Stimulated activated CD4-positive, alpha-beta T cell treated with anti-CD3 and anti-CD28 coated beads, TNF-alpha, amount 100 ng/mL, for 4 hours (primary cell): ENCODE data around the gene RBL1.
"Not testable (repeated sequence)": the region's sequence is repeated elsewhere in the genome, so short reads cannot be mapped to it uniquely, and the experiment has no call there.

ENCODE experiments used
- DNase-seq, 3 experiments: peaks; one replicate each; pipeline ENCODE4 v3.0.0-alpha.2; 2020; ENCODE audit warnings: low read depth in 3 of 3

Gene RBL1

DNA sequence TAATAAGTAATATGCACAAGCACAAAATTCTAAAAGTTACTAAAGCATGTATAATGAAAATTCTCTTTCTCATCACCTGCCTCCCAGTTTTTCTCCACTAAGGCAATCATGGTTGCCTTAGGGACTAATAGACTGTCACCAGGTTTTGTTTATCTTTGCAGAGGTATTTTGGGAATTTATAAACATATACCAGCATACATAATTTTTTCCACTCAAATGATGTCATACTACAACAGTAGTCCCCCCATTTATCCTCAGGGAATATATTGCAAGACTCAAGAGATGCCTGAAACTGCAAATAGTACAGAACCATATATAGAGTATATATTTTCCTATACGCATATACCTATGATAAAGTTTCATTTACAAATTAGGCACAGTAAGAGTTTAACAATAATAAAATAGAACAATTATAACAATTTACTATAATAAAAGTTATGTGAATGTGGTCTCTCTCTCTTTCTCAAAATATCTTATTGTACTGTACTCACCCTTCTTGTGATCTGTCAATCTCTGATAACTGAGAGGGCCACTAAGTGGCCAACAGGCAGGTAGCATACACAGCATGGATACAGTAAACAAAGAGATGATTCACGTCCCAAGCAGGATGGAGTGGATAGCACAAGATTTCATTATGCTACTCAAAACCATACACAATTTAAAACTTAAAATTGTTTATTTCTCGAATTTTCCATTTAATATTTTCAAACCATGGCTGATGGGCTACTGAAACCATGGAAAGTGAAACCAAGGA lies 19.7 kb downstream of the RBL1 start:
- no peak for DNase-seq

DNA sequence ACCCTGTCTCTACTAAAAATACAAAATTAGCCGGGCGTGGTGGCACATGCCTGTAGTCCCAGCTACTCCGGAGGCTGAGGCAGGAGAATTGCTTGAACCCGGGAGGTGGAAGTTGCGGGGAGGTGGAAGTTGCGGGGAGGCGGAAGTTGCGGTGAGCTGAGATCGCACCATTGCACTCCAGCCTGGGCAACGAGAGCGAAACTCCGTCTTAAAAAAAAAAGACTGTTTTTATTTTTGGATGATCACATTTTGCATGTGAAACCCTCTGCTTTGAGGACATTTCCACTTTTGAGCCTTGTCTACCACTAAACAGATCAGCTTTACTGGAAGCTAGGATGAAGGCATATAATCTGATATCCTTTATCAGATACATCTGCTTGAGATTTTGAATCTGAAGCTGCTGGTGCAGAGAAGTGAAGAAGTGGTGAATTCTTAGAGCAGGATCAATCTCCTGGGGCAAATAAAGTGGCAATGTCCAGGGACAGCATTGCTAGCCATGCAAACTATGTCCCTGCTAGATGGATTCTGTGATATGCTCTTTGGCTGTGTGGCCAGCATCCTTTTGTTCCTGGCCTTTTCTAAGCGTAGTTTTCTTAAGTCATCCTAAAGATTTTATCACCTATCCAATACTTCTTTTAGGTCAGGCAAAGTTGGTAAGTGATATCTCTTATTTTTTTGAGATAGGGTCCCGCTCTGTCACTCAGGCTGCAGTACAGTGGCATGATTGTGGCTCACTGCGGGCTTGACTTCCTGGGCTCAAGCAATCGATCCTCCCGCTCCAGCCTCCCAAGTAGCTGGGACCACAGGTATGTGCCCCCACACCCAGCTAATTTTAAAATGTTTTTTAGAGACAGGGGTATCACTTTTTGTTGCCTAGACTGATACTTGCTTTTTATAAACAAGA lies 23.3 kb downstream of the RBL1 start:
- no peak for DNase-seq

GRCh38 chr20:37071481-37071911 lies 24.3 kb downstream of the RBL1 start:
- DNase-seq = peak in 1 of 3 experiments; percentile 16

DNA sequence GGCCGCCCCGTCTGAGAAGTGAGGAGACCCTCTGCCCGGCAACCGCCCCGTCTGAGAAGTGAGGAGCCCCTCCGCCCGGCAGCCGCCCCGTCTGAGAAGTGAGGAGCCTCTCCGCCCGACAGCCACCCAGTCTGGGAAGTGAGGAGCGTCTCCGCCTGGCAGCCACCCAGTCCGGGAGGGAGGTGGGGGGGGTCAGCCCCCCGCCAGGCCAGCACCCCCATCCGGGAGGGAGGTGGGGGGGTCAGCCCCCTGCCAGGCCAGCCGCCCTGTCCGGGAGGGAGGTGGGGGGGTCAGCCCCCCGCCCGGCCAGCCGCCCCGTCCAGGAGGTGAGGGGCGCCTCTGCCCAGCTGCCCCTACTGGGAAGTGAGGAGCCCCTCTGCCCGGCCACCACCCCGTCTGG lies 26.2 kb downstream of the RBL1 start:
- DNase-seq = not testable (repeated sequence)

DNA sequence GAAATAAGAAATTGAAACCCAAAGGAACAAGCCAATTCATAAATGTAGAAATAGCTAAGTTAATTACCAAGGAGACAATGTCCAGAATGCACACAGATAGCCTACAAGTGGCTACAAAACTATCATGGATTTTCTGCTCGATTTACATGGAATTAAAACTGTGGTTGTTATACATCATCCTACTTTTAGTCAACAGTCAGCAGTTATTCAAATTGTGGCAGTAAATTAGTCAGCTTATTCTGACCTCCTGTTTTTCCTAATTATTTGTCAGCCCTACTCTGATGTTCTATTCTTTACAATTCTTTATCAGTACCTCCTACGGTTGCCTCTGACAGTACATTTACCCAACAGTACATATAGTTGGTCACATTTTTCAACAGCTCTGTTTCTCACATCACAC lies 29.6 kb downstream of the RBL1 start:
- no peak for DNase-seq

DNA sequence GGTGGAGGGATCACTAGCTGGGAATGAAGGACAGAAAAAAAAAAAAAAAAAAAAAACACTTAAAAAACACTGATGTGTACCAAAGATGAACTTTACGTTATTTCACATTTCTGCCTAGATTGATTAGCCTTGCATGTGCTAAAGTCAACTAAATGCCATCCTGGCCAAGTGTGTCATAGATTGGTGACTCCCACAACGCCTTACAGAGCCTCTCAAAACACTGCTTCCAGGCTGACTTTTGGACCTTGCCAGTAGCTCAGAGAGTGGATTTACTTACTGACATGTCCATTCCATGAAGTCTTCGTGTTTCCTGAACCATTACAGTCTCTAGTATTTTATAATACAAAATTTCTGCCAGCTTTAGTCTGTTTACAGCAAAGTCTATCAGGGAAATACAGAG lies 40.5 kb downstream of the RBL1 start:
- DNase-seq = no peak

DNA sequence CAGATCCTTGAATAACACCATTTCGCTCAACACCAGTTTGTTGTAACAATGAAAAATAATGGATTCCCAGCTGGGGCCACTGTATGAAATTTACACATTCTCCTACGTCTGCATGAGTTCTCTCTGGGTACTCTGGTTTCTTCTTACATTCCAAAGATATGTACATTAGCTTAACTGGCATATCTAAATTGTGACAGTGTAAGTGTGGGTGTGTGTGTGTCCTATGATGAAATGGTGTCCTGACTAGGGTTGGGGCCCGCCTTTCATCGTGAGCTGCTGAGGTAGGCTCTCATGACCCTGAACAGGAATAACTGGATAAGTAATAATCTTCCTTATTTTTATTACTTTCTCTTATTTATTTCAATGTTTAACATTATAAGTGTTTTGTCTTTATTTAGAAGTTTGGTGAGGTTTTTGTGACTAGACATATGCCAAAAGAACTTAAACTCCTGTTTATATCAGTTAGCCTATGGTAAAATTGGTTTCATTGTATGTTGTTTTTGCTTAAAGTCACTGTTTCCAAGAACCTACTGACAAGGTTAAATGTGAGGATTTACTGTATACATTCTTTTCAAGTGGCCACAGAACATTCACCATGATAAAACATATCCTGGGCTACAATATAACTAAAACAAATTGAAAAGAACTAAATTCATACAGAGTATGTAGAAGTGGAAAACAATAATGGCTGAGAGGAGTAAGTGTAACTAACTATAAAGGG lies 42.4 kb downstream of the RBL1 start:
- DNase-seq = no peak

GRCh38 chr20:37042986-37043972 lies 52.5 kb downstream of the RBL1 start:
- no peak for DNase-seq

DNA sequence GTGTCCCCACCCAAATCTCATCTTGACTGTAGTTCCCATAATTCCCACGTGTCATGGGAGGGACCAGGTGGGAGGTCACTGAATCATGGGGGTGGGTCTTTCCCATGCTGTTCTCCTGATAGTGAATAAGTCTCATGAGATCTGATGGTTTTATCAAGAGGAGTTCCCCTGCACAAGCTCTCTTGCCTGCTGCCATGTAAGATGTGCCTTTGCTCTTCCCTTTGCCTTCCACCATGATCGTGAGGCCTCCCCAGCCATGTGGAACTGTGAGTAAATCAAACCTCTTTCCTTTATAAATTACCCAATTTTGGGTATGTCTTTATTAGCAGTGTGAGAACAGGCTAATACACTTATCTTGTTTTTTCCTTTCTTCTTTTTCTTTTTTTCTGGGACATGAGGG lies 56.4 kb downstream of the RBL1 start:
- not testable (repeated sequence) for DNase-seq

DNA sequence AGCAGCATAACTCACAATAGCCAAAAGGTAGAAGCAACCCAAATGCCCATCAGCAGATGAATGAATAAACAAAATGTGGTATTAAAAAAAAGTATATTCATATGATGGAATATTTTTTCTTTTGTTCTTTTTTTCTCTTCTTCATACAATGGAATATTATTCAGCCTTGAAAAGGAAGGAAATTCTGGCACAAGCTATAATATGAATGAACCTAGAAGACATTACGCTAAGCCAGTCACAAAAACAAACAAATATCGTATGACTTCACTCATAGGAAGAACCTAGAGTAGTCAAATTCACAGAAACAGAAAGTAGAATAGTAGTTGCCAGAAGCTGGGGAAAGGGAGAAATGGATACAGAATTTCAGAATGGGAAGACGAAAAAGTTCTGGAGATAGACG lies 63.7 kb downstream of the RBL1 start:
- no peak for DNase-seq

DNA sequence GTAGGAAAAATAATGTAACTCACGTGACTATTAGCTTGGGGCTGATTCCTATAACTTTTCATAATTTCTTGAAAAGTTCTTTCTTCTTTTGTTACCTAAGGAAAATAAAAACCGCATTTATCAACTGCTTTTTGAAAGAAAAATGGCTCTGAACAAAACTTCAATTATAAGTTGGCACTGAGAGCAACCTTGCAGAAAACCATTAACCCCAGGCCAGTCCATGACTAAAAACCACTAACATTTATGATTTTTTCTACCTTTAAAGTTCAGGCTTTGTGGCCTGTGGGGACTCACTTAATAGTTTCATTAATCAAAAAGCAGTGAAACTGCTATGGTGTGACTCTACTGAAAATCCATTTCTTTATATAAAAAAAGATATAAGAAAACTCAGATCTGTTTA lies 75.2 kb downstream of the RBL1 start:
- no peak for DNase-seq

DNA sequence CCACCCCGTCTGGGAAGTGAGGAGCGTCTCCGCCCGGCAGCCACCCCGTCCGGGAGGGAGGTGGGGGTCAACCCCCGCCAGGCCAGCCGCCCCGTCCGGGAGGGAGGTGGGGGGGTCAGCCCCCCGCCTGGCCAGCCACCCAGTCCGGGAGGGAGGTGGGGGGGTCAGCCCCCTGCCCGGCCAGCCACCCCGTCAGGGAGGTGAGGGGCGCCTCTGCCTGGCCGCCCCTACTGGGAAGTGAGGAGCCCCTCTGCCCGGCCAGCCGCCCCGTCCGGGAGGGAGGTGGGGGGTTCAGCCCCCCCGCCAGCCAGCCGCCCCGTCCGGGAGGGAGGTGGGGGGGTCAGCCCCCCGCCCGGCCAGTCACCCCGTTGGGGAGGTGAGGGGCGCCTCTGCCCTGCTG lies 83.2 kb downstream of the RBL1 start:
- DNase-seq = not testable (repeated sequence)

GRCh38 chr20:37011858-37012257 lies 83.9 kb downstream of the RBL1 start:
- not testable (repeated sequence) for DNase-seq

GRCh38 chr20:37011147-37011546 lies 84.7 kb downstream of the RBL1 start:
- no peak for DNase-seq

- no peak for DNase-seq
Observed at GRCh38 chr20:37007898-37008649, 87.7 kb downstream of the RBL1 start.

GRCh38 chr20:37005062-37005942 lies 90.5 kb downstream of the RBL1 start:
- DNase-seq = not testable (repeated sequence)

GRCh38 chr20:37001634-37002033 lies 94.2 kb downstream of the RBL1 start:
- DNase-seq = not testable (repeated sequence)

DNA sequence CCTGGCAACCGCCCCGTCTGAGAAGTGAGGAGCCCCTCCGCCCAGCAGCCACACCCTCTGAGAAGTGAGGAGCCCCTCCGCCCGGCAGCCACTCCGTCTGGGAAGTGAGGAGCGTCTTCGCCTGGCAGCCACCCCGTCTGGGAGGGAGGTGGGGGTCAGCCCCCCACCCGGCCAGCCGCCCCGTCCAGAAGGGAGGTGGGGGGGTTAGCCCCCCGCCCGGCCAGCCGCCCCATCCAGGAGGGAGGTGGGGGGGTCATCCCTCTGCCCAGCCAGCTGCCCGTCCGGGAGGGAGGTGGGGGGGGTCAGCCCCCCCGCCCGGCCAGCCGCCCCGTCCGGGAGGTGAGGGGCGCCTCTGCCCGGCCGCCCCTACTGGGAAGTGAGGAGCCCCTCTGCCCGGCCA lies 95.6 kb downstream of the RBL1 start:
- not testable (repeated sequence) for DNase-seq

DNA sequence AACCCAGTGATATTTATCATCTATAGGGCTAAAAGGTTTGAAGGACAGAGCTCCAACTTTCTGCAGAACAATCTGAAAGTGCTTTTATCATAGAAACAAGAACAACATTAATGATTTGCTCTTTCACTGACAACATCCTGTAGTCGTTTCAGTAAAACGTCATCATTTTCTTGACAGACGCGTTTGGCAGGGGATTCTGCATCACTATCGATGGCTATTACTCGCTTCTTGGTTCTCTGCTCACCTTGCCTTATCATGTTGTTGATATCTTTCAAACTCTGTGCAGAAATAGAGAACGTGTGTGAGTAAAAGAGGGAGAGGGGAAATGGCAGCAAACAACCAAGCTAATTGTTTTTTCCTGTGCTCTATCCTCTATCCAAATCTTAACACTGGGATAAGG lies 97.1 kb downstream of the RBL1 start:
- DNase-seq = no peak
